Activated CD8-positive, alpha-beta memory T cell treated with anti-CD3 and anti-CD28 coated beads, Interleukin-2, amount 10 ng/mL, durations not matched to agents 7 days and 5 days (primary cell): Measurements from ENCODE around the gene FAAP20. TPM values are rescaled to one million over a fixed set of nuclear protein-coding genes. Genes with fewer than 3 reads are reported as not detected.

Experiments
- ATAC-seq: fragments of 150-1000 bp; cut with Tn5 transposase; one replicate; pipeline ENCODE4 v1.10.0; 2021; ENCODE audit warnings: moderate library complexity
- CTCF ChIA-PET: fragments of 350-600 bp; sonication (Branson Sonifier 250); formaldehyde crosslinking; loops from one replicate; lab custom pipeline; 2021; ENCODE audit warnings: antibody characterized with exemption; lab: Charles Lee
- DNase-seq: peaks from one replicate; pipeline ENCODE4 v3.0.0-alpha.2; 2020
- H3K27ac Mint-ChIP-seq: one replicate; pipeline ENCODE4 v1.8.0; 2021; ENCODE audit warnings: mild to moderate bottlenecking, mixed read lengths
- H3K27me3 Mint-ChIP-seq: one replicate; pipeline ENCODE4 v1.8.0; 2021; ENCODE audit warnings: mixed read lengths
- H3K36me3 Mint-ChIP-seq: one replicate; pipeline ENCODE4 v1.8.0; 2021; ENCODE audit warnings: mild to moderate bottlenecking, mixed read lengths
- H3K4me1 Mint-ChIP-seq: one replicate; pipeline ENCODE4 v1.8.0; 2021; ENCODE audit warnings: mixed read lengths
- H3K4me3 Mint-ChIP-seq: one replicate; pipeline ENCODE4 v1.8.0; 2021; ENCODE audit warnings: mild to moderate bottlenecking, moderate library complexity, mixed read lengths
- H3K9me3 Mint-ChIP-seq: one replicate; pipeline ENCODE4 v1.8.0; 2022; ENCODE audit warnings: low read depth, mixed read lengths
- total RNA-seq, 2 experiments: library from RNA; stranded (reverse); gene quantifications; one replicate each; pipeline ENCODE4 v1.2.3, GENCODE V29; 2021

Gene FAAP20
- total RNA-seq = 10 to 100 TPM; 52.5 to 55.7 TPM

- Mint-ChIP-seq H3K4me1 (peaks cover 29% of the 10 kb centered on the region), H3K27me3 (no peaks in the 10 kb centered on the region), H3K27ac (peak within 1 kb of the TSS; percentile 89), H3K9me3 (no peaks in the 10 kb centered on the region), H3K36me3 (peaks cover 1% of the 10 kb centered on the region), H3K4me3 (peak within 1 kb of the TSS; percentile 73)
- peak; percentile 63 for ATAC-seq
- no peak for DNase-seq
- CTCF ChIA-PET = interaction anchor here (0.7 to 8.0 kb wide), 41 partner anchors 9 to 391 kb away, joined by 3 to 217 read pairs (median 6); partner anchors contain the start of genes MORN1, PEX10, PRKCZ and RER1
These were observed at the start of gene FAAP20 for GRCh38 chr1:2194319-2194897. Gene FAAP20 (minus strand): TSS chr1:2194772. CDS start chr1:2194749, 23 bp downstream.

- H3K9me3 Mint-ChIP-seq = no peaks in the 10 kb centered on the region
- ATAC-seq (no peak), DNase-seq (no peak)
- CTCF ChIA-PET = no interaction called here
- no peak overlapping the region for H3K4me3 Mint-ChIP-seq
- H3K36me3 Mint-ChIP-seq = peaks cover 16% of the 10 kb centered on the region
- H3K27me3 Mint-ChIP-seq = no peaks in the 10 kb centered on the region
- peaks cover 40% of the 10 kb centered on the region for H3K4me1 Mint-ChIP-seq
- no peak overlapping the region for H3K27ac Mint-ChIP-seq
These were observed 48.5 kb upstream of the FAAP20 start for GRCh38 chr1:2242814-2243725.

- H3K27ac Mint-ChIP-seq = no peak overlapping the region
- no peak for ATAC-seq
- no peaks in the 10 kb centered on the region for H3K9me3 Mint-ChIP-seq
- peaks cover 50% of the 10 kb centered on the region for H3K4me1 Mint-ChIP-seq
- H3K4me3 Mint-ChIP-seq = no peak overlapping the region
- CTCF ChIA-PET = no interaction called here
- H3K36me3 Mint-ChIP-seq = peaks cover 16% of the 10 kb centered on the region
- no peaks in the 10 kb centered on the region for H3K27me3 Mint-ChIP-seq
- no peak for DNase-seq
These were observed 47.2 kb upstream of the FAAP20 start for GRCh38 chr1:2241820-2242219.

- CTCF ChIA-PET = no interaction called here
- ATAC-seq = no peak
- Mint-ChIP-seq H3K27me3 (no peaks in the 10 kb centered on the region), H3K4me3 (no peak overlapping the region), H3K9me3 (no peaks in the 10 kb centered on the region), H3K4me1 (peaks cover 55% of the 10 kb centered on the region), H3K27ac (no peak overlapping the region), H3K36me3 (peaks cover 16% of the 10 kb centered on the region)
- DNase-seq = no peak
These were observed 45.9 kb upstream of the FAAP20 start for GRCh38 chr1:2240270-2241156.

- no peak for ATAC-seq
- no peak overlapping the region for H3K4me3 Mint-ChIP-seq
- CTCF ChIA-PET = interaction anchor here (1.2 to 1.3 kb wide), 2 partner anchors 50 to 142 kb away, joined by 3 to 4 read pairs; no protein-coding TSS in a partner anchor
These were observed 44.9 kb upstream of the FAAP20 start for GRCh38 chr1:2239384-2239985.

GRCh38 chr1:2239013-2239370, 44.4 kb upstream of the FAAP20 start:
- CTCF ChIA-PET = interaction anchor here (1.2 to 1.3 kb wide), 2 partner anchors 50 to 143 kb away, joined by 3 to 4 read pairs; no protein-coding TSS in a partner anchor
- Mint-ChIP-seq H3K9me3 (no peaks in the 10 kb centered on the region), H3K4me1 (peaks cover 60% of the 10 kb centered on the region), H3K27me3 (no peaks in the 10 kb centered on the region), H3K36me3 (peaks cover 16% of the 10 kb centered on the region), H3K4me3 (no peak overlapping the region), H3K27ac (no peak overlapping the region)
- no peak for ATAC-seq
- DNase-seq = no peak

More at GRCh38 chr1:2239384-2239985, 44.9 kb upstream of the FAAP20 start:
- Mint-ChIP-seq H3K27me3 (no peaks in the 10 kb centered on the region), H3K36me3 (peaks cover 16% of the 10 kb centered on the region), H3K27ac (no peak overlapping the region), H3K9me3 (no peaks in the 10 kb centered on the region), H3K4me1 (peaks cover 57% of the 10 kb centered on the region)
- no peak for DNase-seq

GRCh38 chr1:2238361-2239012, 43.9 kb upstream of the FAAP20 start:
- H3K27ac Mint-ChIP-seq = no peak overlapping the region
- no peak overlapping the region for H3K4me3 Mint-ChIP-seq
- H3K4me1 Mint-ChIP-seq = peaks cover 63% of the 10 kb centered on the region
- ATAC-seq (no peak), DNase-seq (no peak)
- H3K9me3 Mint-ChIP-seq = no peaks in the 10 kb centered on the region
- H3K36me3 Mint-ChIP-seq = peaks cover 14% of the 10 kb centered on the region
- CTCF ChIA-PET = interaction anchor here (1.2 to 1.3 kb wide), 2 partner anchors 51 to 143 kb away, joined by 3 to 4 read pairs; no protein-coding TSS in a partner anchor
- H3K27me3 Mint-ChIP-seq = no peaks in the 10 kb centered on the region

GRCh38 chr1:2237773-2238172, 43.2 kb upstream of the FAAP20 start:
- no peak overlapping the region for H3K4me3 Mint-ChIP-seq
- ATAC-seq (no peak), DNase-seq (no peak)
- no peaks in the 10 kb centered on the region for H3K9me3 Mint-ChIP-seq
- CTCF ChIA-PET = interaction anchor here (0.6 kb wide), 1 partner anchor 144 kb away, joined by 3 read pairs; no protein-coding TSS in a partner anchor
- H3K36me3 Mint-ChIP-seq = peaks cover 11% of the 10 kb centered on the region
- peak overlapping the region; percentile 9 for H3K27ac Mint-ChIP-seq
- H3K4me1 Mint-ChIP-seq = peaks cover 66% of the 10 kb centered on the region
- H3K27me3 Mint-ChIP-seq = no peaks in the 10 kb centered on the region

GRCh38 chr1:2236695-2237677, 42.4 kb upstream of the FAAP20 start:
- DNase-seq (peak; percentile 68), ATAC-seq (no peak)
- CTCF ChIA-PET = interaction anchor here (0.6 to 2.9 kb wide), 2 partner anchors 19 to 145 kb away, joined by 3 to 12 read pairs; no protein-coding TSS in a partner anchor
- Mint-ChIP-seq H3K36me3 (peaks cover 8% of the 10 kb centered on the region), H3K27ac (peak overlapping the region; percentile 9), H3K4me1 (peaks cover 73% of the 10 kb centered on the region), H3K27me3 (no peaks in the 10 kb centered on the region), H3K4me3 (no peak overlapping the region), H3K9me3 (no peaks in the 10 kb centered on the region)

GRCh38 chr1:2235300-2235998, 40.9 kb upstream of the FAAP20 start:
- Mint-ChIP-seq H3K27ac (peak overlapping the region; percentile 65), H3K27me3 (no peaks in the 10 kb centered on the region), H3K9me3 (no peaks in the 10 kb centered on the region), H3K36me3 (peaks cover 5% of the 10 kb centered on the region), H3K4me3 (no peak overlapping the region), H3K4me1 (peaks cover 79% of the 10 kb centered on the region)
- CTCF ChIA-PET = interaction anchor here (1.2 to 2.9 kb wide), 5 partner anchors 20 to 80 kb away, joined by 4 to 14 read pairs (median 12); partner anchors contain the start of gene FAAP20
- DNase-seq (no peak), ATAC-seq (no peak)

GRCh38 chr1:2234762-2235113, 40.2 kb upstream of the FAAP20 start:
- Mint-ChIP-seq H3K9me3 (no peaks in the 10 kb centered on the region), H3K27ac (peak overlapping the region; percentile 90), H3K27me3 (no peaks in the 10 kb centered on the region), H3K4me3 (peak overlapping the region; percentile 70), H3K36me3 (peaks cover 6% of the 10 kb centered on the region), H3K4me1 (peaks cover 73% of the 10 kb centered on the region)
- DNase-seq = peak; percentile 63
- ATAC-seq = peak; percentile 25
- CTCF ChIA-PET = interaction anchor here (0.6 to 2.9 kb wide), 11 partner anchors 21 to 1195 kb away, joined by 3 to 14 read pairs (median 6); partner anchors contain the start of gene FAAP20
